H1 (cell line): ENCODE results near the gene SEC14L5. TPM values are rescaled to one million over a fixed set of nuclear protein-coding genes. Genes with fewer than 3 reads are reported as not detected.

Experiments
- CTCF ChIA-PET: fragments of 300-600 bp; sonication (Branson Sonifier 250); formaldehyde crosslinking; loops from one replicate; lab custom pipeline; 2021; ENCODE audit not compliant: partially characterized antibody; lab: Charles Lee
- POLR2A ChIA-PET: fragments of 300-600 bp; sonication (Branson Sonifier 250); formaldehyde crosslinking; loops from one replicate; lab custom pipeline; 2021; ENCODE audit warnings: inconsistent platforms; ENCODE audit not compliant: partially characterized antibody; lab: Charles Lee
- DNase-seq, 2 experiments: peaks; one replicate each; pipeline versions ENCODE4 v3.0.0 to v3.0.0-alpha.2; 2010 to 2022; ENCODE audit warnings: low spot score in 2 of 2, low read depth in 1 of 2, mixed read lengths in 1 of 2
- FAIRE-seq: peaks from 2 replicates; lab custom pipeline; 2011; peaks lifted over from hg19 to GRCh38; lab: Jason Lieb, UNC
- H2AFZ ChIP-seq: 2 replicates; pipeline ENCODE4 v1.8.1; 2012; ENCODE audit warnings: low read length, inconsistent platforms
- H2AK5ac ChIP-seq: 2 replicates; pipeline ENCODE4 v1.6.1; 2013; ENCODE audit warnings: low read depth, low read length
- H2BK120ac ChIP-seq: replicated peaks from 2 replicates; pipeline ENCODE3; 2013; ENCODE audit warnings: low read depth, low read length, inconsistent platforms
- H2BK12ac ChIP-seq: 2 replicates; pipeline ENCODE4 v1.6.1; 2013; ENCODE audit warnings: low read depth, low read length
- H2BK15ac ChIP-seq: 2 replicates; pipeline ENCODE4 v1.6.1; 2013; ENCODE audit warnings: low read length
- H2BK20ac ChIP-seq: 2 replicates; pipeline ENCODE4 v1.6.1; 2013; ENCODE audit warnings: low read length
- H2BK5ac ChIP-seq: 2 replicates; pipeline ENCODE4 v1.6.1; 2013; ENCODE audit warnings: low read depth, low read length
- H3K14ac ChIP-seq: 2 replicates; pipeline ENCODE4 v1.6.1; 2013; ENCODE audit warnings: inconsistent platforms; ENCODE audit not compliant: insufficient read length
- H3K18ac ChIP-seq: 2 replicates; pipeline ENCODE4 v1.6.1; 2013; ENCODE audit warnings: low read length; ENCODE audit errors: extremely low read depth
- H3K23ac ChIP-seq: 2 replicates; pipeline ENCODE4 v1.6.1; 2013; ENCODE audit warnings: inconsistent platforms; ENCODE audit not compliant: insufficient read length
- H3K23me2 ChIP-seq: 2 replicates; pipeline ENCODE4 v1.6.1; 2013; ENCODE audit warnings: low read depth, low read length
- H3K27ac ChIP-seq: 2 replicates; pipeline ENCODE4 v1.6.1; 2011; ENCODE audit warnings: low read depth, low read length, inconsistent platforms
- H3K27me3 ChIP-seq, 4 experiments: replicated peaks in 1 of 4; 1 replicate in 1 of 4; 2 replicates in 3 of 4; pipeline versions ENCODE4 v1.6.1 to v1.8.1; 2011 to 2013; ENCODE audit warnings: low read length in 3 of 4, mild to moderate bottlenecking in 3 of 4, inconsistent platforms in 2 of 4, mixed read lengths in 2 of 4, moderate library complexity in 1 of 4; ENCODE audit not compliant: control insufficient read depth in 3 of 4, insufficient read depth in 3 of 4; ENCODE audit errors: extremely low read depth in 1 of 4
- H3K36me3 ChIP-seq, 4 experiments: 2 replicates each; pipeline versions ENCODE4 v1.6.1 to v1.8.1; 2011 to 2013; ENCODE audit warnings: mild to moderate bottlenecking in 4 of 4, low read length in 3 of 4, moderate library complexity in 2 of 4, control low read depth in 1 of 4, inconsistent platforms in 1 of 4; ENCODE audit not compliant: insufficient read depth in 4 of 4, control insufficient read depth in 2 of 4
- H3K4ac ChIP-seq: replicated peaks from 2 replicates; pipeline ENCODE3; 2013; ENCODE audit warnings: low read length, low read depth, mixed read lengths, inconsistent platforms; ENCODE audit not compliant: insufficient read length
- H3K4me1 ChIP-seq, 4 experiments: replicated peaks in 1 of 4; 1 replicate in 1 of 4; 2 replicates in 3 of 4; pipeline versions ENCODE4 v1.6.1 to v1.8.1; 2011 to 2013; ENCODE audit warnings: low read length in 3 of 4, inconsistent platforms in 2 of 4, mixed read lengths in 1 of 4; ENCODE audit not compliant: insufficient read depth in 4 of 4, control insufficient read depth in 3 of 4
- H3K4me2 ChIP-seq, 2 experiments: 2 replicates each; pipeline versions ENCODE4 v1.6.1 to v1.8.1; 2011 to 2013; ENCODE audit warnings: low read depth in 2 of 2, low read length in 2 of 2, control low read depth in 1 of 2, inconsistent platforms in 1 of 2, mild to moderate bottlenecking in 1 of 2; ENCODE audit not compliant: insufficient read depth in 1 of 2
- H3K4me3 ChIP-seq, 4 experiments: fragments of 200-600, 300-600 bp in 1 of 4; sonication (generic), shearing (Covaris generic), sonication (Bioruptor Twin) in 1 of 4; 2 replicates each; pipeline versions ENCODE4 v1.5.1 to v1.8.1; 2011 to 2016; ENCODE audit warnings: low read length in 4 of 4, low read depth in 3 of 4, control low read depth in 2 of 4, inconsistent platforms in 2 of 4, mild to moderate bottlenecking in 2 of 4, mixed read lengths in 1 of 4, moderate library complexity in 1 of 4; ENCODE audit not compliant: insufficient read depth in 2 of 4; ENCODE audit errors: extremely low read depth in 1 of 4
- H3K56ac ChIP-seq: replicated peaks from 2 replicates; pipeline ENCODE3; 2013; ENCODE audit warnings: low read depth, mild to moderate bottlenecking, mixed read lengths, low read length, inconsistent platforms; ENCODE audit not compliant: insufficient read length
- H3K79me1 ChIP-seq: 2 replicates; pipeline ENCODE4 v1.6.1; 2013; ENCODE audit warnings: low read depth, low read length, control low read depth
- H3K79me2 ChIP-seq, 2 experiments: 2 replicates each; pipeline versions ENCODE4 v1.6.1 to v1.8.1; 2012 to 2013; ENCODE audit warnings: low read length in 2 of 2, mild to moderate bottlenecking in 2 of 2, inconsistent platforms in 1 of 2; ENCODE audit not compliant: insufficient read depth in 2 of 2, control insufficient read depth in 1 of 2
- H3K9ac ChIP-seq, 4 experiments: replicated peaks in 1 of 4; 1 replicate in 1 of 4; 2 replicates in 3 of 4; pipeline versions ENCODE4 v1.6.1 to v1.8.1; 2011 to 2013; ENCODE audit warnings: low read depth in 3 of 4, low read length in 3 of 4, control low read depth in 2 of 4, mild to moderate bottlenecking in 2 of 4, moderate library complexity in 2 of 4, inconsistent platforms in 1 of 4; ENCODE audit errors: extremely low read depth in 1 of 4
- H3K9me3 ChIP-seq, 2 experiments: 2 replicates each; pipeline versions ENCODE4 v1.6.1 to v1.8.1; 2012 to 2013; ENCODE audit warnings: mild to moderate bottlenecking in 2 of 2, moderate library complexity in 2 of 2, control low read depth in 1 of 2, inconsistent platforms in 1 of 2, low read depth in 1 of 2, low read length in 1 of 2, mixed read lengths in 1 of 2; ENCODE audit not compliant: insufficient read depth in 2 of 2
- H4K20me1 ChIP-seq, 2 experiments: replicated peaks in 1 of 2; 2 replicates each; pipeline versions ENCODE3 to v1.8.1; 2011 to 2013; ENCODE audit warnings: inconsistent platforms in 2 of 2, low read length in 2 of 2, mild to moderate bottlenecking in 1 of 2; ENCODE audit not compliant: insufficient read depth in 2 of 2, control insufficient read depth in 1 of 2
- H4K5ac ChIP-seq: 2 replicates; pipeline ENCODE4 v1.6.1; 2013; ENCODE audit warnings: low read length, low read depth, mixed read lengths, inconsistent platforms; ENCODE audit not compliant: insufficient read length
- H4K8ac ChIP-seq: 2 replicates; pipeline ENCODE4 v1.8.0; 2013; ENCODE audit warnings: mild to moderate bottlenecking, moderate library complexity, low read length, inconsistent platforms; ENCODE audit not compliant: insufficient read depth; ENCODE audit errors: extremely low read depth
- H4K91ac ChIP-seq: replicated peaks from 2 replicates; pipeline ENCODE3; 2013; ENCODE audit warnings: low read length, mixed read lengths, inconsistent platforms; ENCODE audit not compliant: insufficient read length
- BRCA1 ChIP-seq: IDR thresholded peaks from 2 replicates; pipeline ENCODE4 v1.6.1; 2012; ENCODE audit warnings: low read depth, low read length, improper control_type of control experiment
- JUND ChIP-seq: IDR thresholded peaks from 2 replicates; pipeline ENCODE4 v1.6.1; 2011; ENCODE audit warnings: mild to moderate bottlenecking, improper control_type of control experiment, low read length
- KDM1A ChIP-seq: fragments of 200-600, 300-600 bp; sonication (generic); IDR thresholded peaks from 2 replicates; pipeline ENCODE4 v1.7.1; 2016; ENCODE audit warnings: mild to moderate bottlenecking, low read length, borderline replicate concordance
- KDM4A ChIP-seq: IDR thresholded peaks from one replicate; pipeline ENCODE4 v1.7.1; 2012; ENCODE audit warnings: low read depth, mild to moderate bottlenecking, moderate library complexity, low read length, inconsistent platforms; ENCODE audit not compliant: severe bottlenecking
- NANOG ChIP-seq: IDR thresholded peaks from 2 replicates; pipeline ENCODE4 v1.6.1; 2011; ENCODE audit warnings: low read length, low read depth, mild to moderate bottlenecking, inconsistent platforms; ENCODE audit not compliant: insufficient read depth, poor library complexity, severe bottlenecking
- RAD21 ChIP-seq, 2 experiments: IDR thresholded peaks in 1 of 2; conservative IDR thresholded peaks in 1 of 2; 2 replicates each; pipeline ENCODE4 v1.6.1; 2011; ENCODE audit warnings: low read depth in 2 of 2, low read length in 2 of 2, improper control_type of control experiment in 1 of 2, inconsistent platforms in 1 of 2, mild to moderate bottlenecking in 1 of 2, moderate library complexity in 1 of 2
- SP2 ChIP-seq: IDR thresholded peaks from 2 replicates; pipeline ENCODE4 v1.6.1; 2012; ENCODE audit warnings: mild to moderate bottlenecking, low read length, inconsistent platforms
- SRF ChIP-seq: IDR thresholded peaks from 2 replicates; pipeline ENCODE4 v1.6.1; 2011; ENCODE audit warnings: mild to moderate bottlenecking, low read depth, low read length, moderate library complexity
- TAF7 ChIP-seq: optimal IDR thresholded peaks from 2 replicates; pipeline ENCODE3; 2011; ENCODE audit warnings: low read depth, mild to moderate bottlenecking, inconsistent platforms, low read length, moderate library complexity, borderline replicate concordance
- WGBS, 2 experiments: shearing (Covaris generic) in 1 of 2; methylation state at CpG; one replicate each; pipeline versions ENCODE4 v1.1.6 to v1.1.7; 2013 to 2015; ENCODE audit warnings: low lambda C conversion rate in 2 of 2, mixed read lengths in 2 of 2, inconsistent platforms in 1 of 2, low coverage in 1 of 2, missing lambda C conversion rate in 1 of 2; ENCODE audit not compliant: insufficient replicate concordance in 2 of 2, insufficient coverage in 1 of 2, insufficient read length in 1 of 2; ENCODE audit errors: extremely low coverage in 1 of 2, missing lambda C conversion rate in 1 of 2; 5-methylcytosine and 5-hydroxymethylcytosine counted together
- polyA plus RNA-seq, 7 experiments: library from polyadenylated mRNA; depleted of rRNA in 3 of 7; stranded (reverse) in 5 of 7; unstranded in 2 of 7; fragments of >200 nt in 5 of 7; fragments of 200-250 nt in 2 of 7; gene quantifications; 1 replicate in 5 of 7; 2 replicates in 1 of 7; 4 replicates in 1 of 7; pipeline versions ENCODE4 v1.2.1 to v1.2.3, GENCODE V29; 2011 to 2013; ENCODE audit warnings: missing spikeins in 2 of 7, mixed read lengths in 2 of 7
- total RNA-seq: library from RNA; stranded (reverse); fragmentation: NEBNext Ultra II Directional; extraction: Animal tissue kit (Norgen Biotek cat#: 25700); gene quantifications from 2 replicates; pipeline ENCODE4 v1.2.1, GENCODE V29; 2021
- TF ChIP-seq, protein P1 (sequence below), 3 experiments: IDR thresholded peaks; 1 replicate in 2 of 3; 2 replicates in 1 of 3; pipeline versions ENCODE4 v1.5.1 to v1.6.1; 2011; ENCODE audit warnings: low read length in 3 of 3, mild to moderate bottlenecking in 3 of 3, inconsistent platforms in 2 of 3, low read depth in 1 of 3, moderate library complexity in 1 of 3; ENCODE audit not compliant: insufficient read depth in 1 of 3; ENCODE audit errors: control extremely low read depth in 1 of 3

The SEC14L5 gene
- total and polyA plus RNA-seq, 2 of the 8 experiments (the other 6 are each of a cell fraction or from before 2014, with no cell fraction given) = 1.9 to 3.0 TPM

DNA sequence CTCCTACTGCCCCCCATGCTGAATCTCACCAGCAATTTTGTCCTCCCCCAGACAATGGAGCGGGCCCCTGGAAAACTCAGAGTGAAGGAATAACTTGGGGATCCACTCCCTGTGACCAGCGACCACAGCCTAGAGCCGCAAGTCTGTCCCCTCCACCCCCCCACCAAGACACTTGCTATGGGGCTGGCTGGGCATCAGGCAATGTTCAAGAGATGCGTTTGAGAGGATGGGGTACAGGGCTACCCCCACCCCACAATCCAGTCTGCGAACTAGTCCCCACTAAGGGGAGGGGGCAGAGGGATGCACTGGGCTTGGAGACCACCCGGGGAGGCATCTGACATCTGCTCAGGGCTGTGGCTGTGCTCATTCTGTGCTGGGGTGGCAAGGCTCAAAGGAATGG is 23.5 kb upstream of the SEC14L5 start:
- H4K20me1 ChIP-seq = peaks cover 0 to 22% of the 10 kb centered on the region in 2 experiments
- H3K4me2 ChIP-seq = no peak overlapping the region
- no peak overlapping the region for H3K4me3 ChIP-seq
- H3K18ac ChIP-seq = no peak overlapping the region
- H2AK5ac ChIP-seq = no peak overlapping the region
- no peak overlapping the region for H2BK5ac ChIP-seq
- no peak overlapping the region for H3K27ac ChIP-seq
- H3K79me2 ChIP-seq = peaks cover 0 to 11% of the 10 kb centered on the region in 2 experiments; a peak in 1 of 4 replicates
- H2AFZ ChIP-seq = no peak overlapping the region
- FAIRE-seq (no peak), DNase-seq (no peak)
- H4K91ac ChIP-seq = no peak overlapping the region
- no peak overlapping the region for H2BK120ac ChIP-seq
- CTCF ChIA-PET = interaction anchor here (1.1 to 4.3 kb wide), 2 partner anchors 21 to 22 kb away, joined by 3 to 30 read pairs; no protein-coding TSS in a partner anchor
- H3K79me1 ChIP-seq = peaks cover 2% of the 10 kb centered on the region; the same call in 1 of the 2 replicates
- H2BK20ac ChIP-seq = no peak overlapping the region
- peaks cover 0 to 11% (median 7%) of the 10 kb centered on the region in 4 experiments; a peak in 4 of 7 replicates for H3K4me1 ChIP-seq
- no peak overlapping the region for H2BK12ac ChIP-seq
- H3K9ac ChIP-seq = no peak overlapping the region
- H3K14ac ChIP-seq = no peak overlapping the region
- peaks cover 3% of the 10 kb centered on the region; the same call in 1 of the 2 replicates for H3K23me2 ChIP-seq
- POLR2A ChIA-PET = interaction anchor here (0.7 to 3.7 kb wide), 6 partner anchors 8 to 40 kb away, joined by 3 to 18 read pairs (median 7); partner anchors contain the start of gene SEC14L5
- no peak overlapping the region for H4K5ac ChIP-seq
- H3K27me3 ChIP-seq = no peaks in the 10 kb centered on the region
- H2BK15ac ChIP-seq = no peak overlapping the region
- H3K4ac ChIP-seq = no peak overlapping the region
- no peak overlapping the region for H3K56ac ChIP-seq
- H3K36me3 ChIP-seq = no peaks in the 10 kb centered on the region; a peak in 1 of 8 replicates
- WGBS, 2 experiments = 88% methylated on average over 6 of the region's 6 CpGs; no CpG with 5 or more reads in 1 of the 2 experiments
- no peak overlapping the region for H4K8ac ChIP-seq
- no peaks in the 10 kb centered on the region for H3K9me3 ChIP-seq
- no peak overlapping the region for H3K23ac ChIP-seq
- no peak for TF ChIP-seq JUND
- no peak for TF ChIP-seq KDM1A
- TF ChIP-seq, protein P1, sequence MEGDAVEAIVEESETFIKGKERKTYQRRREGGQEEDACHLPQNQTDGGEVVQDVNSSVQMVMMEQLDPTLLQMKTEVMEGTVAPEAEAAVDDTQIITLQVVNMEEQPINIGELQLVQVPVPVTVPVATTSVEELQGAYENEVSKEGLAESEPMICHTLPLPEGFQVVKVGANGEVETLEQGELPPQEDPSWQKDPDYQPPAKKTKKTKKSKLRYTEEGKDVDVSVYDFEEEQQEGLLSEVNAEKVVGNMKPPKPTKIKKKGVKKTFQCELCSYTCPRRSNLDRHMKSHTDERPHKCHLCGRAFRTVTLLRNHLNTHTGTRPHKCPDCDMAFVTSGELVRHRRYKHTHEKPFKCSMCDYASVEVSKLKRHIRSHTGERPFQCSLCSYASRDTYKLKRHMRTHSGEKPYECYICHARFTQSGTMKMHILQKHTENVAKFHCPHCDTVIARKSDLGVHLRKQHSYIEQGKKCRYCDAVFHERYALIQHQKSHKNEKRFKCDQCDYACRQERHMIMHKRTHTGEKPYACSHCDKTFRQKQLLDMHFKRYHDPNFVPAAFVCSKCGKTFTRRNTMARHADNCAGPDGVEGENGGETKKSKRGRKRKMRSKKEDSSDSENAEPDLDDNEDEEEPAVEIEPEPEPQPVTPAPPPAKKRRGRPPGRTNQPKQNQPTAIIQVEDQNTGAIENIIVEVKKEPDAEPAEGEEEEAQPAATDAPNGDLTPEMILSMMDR (IDR thresholded peaks at IDR 0.05; ENCODE audit: control extremely low read depth in 1 of 3, insufficient read depth in 1 of 3, low read depth in 1 of 3, low read length in 3 of 3) = no peak
- TF ChIP-seq RAD21 (IDR thresholded peaks at IDR 0.05 in 1 of 2, conservative IDR thresholded peaks at IDR 0.05 in 1 of 2; ENCODE audit: low read depth in 2 of 2, low read length in 2 of 2) = no peak
- TF ChIP-seq SP2 = no peak
- no peak for TF ChIP-seq KDM4A
- no peak for TF ChIP-seq BRCA1
- no peak for TF ChIP-seq TAF7
- TF ChIP-seq SRF = no peak
- TF ChIP-seq NANOG = no peak
